Panc1 (cell line): ENCODE results near the gene SH3PXD2B. TPM values are rescaled to one million over a fixed set of nuclear protein-coding genes. Genes with fewer than 3 reads are reported as not detected.

Experiments used
- ATAC-seq: fragments of 200-7000 bp; cut with Tn5 transposase; 2 replicates; pipeline ENCODE4 v1.9.1; 2020; ENCODE audit warnings: mild to moderate bottlenecking, moderate library complexity
- BruUV-seq: library from RNA; stranded (reverse); fragments of 400-500 nt; replicated peaks from 2 replicates; lab custom pipeline; 2021; lab: Mats Ljungman, UMichigan
- CTCF ChIA-PET: fragments of 300-600 bp; sonication (Branson Sonifier 250); formaldehyde crosslinking; loops from one replicate; lab custom pipeline; 2022; ENCODE audit warnings: antibody characterized with exemption; lab: Charles Lee
- POLR2A ChIA-PET: fragments of 300-600 bp; sonication (Branson Sonifier 250); formaldehyde crosslinking; loops from one replicate; lab custom pipeline; 2022; ENCODE audit warnings: antibody characterized with exemption; lab: Charles Lee
- DNase-seq: peaks from one replicate; pipeline ENCODE4 v3.0.0-alpha.2; 2010; ENCODE audit warnings: low read depth, low spot score
- H3K27ac ChIP-seq: 2 replicates; pipeline ENCODE4 v1.5.1; 2011; ENCODE audit warnings: mild to moderate bottlenecking, low read length, inconsistent platforms
- H3K27me3 ChIP-seq: fragments of 200-500 bp; sonication (Bioruptor generic); 2 replicates; pipeline ENCODE4 v1.6.0; 2014; ENCODE audit warnings: low read length, inconsistent platforms; ENCODE audit not compliant: control insufficient read depth, insufficient read depth
- H3K36me3 ChIP-seq: fragments of 200-500 bp; sonication (Bioruptor generic); 2 replicates; pipeline ENCODE4 v1.5.1; 2014; ENCODE audit warnings: inconsistent platforms, mild to moderate bottlenecking, low read length, moderate library complexity; ENCODE audit not compliant: control insufficient read depth, insufficient read depth
- H3K4me1 ChIP-seq: 2 replicates; pipeline ENCODE4 v1.5.1; 2011; ENCODE audit warnings: inconsistent platforms, mild to moderate bottlenecking, low read length, moderate library complexity; ENCODE audit not compliant: control insufficient read depth, insufficient read depth
- H3K4me3 ChIP-seq, 2 experiments: 2 replicates each; pipeline ENCODE4 v1.5.1; 2011 to 2012; ENCODE audit warnings: low read depth in 2 of 2, low read length in 2 of 2, mild to moderate bottlenecking in 2 of 2, inconsistent platforms in 1 of 2, moderate library complexity in 1 of 2
- H3K9me3 ChIP-seq: fragments of 200-500 bp; sonication (Bioruptor generic); 2 replicates; pipeline ENCODE4 v1.5.1; 2014; ENCODE audit warnings: low read depth, mild to moderate bottlenecking, inconsistent platforms, low read length, moderate library complexity; ENCODE audit not compliant: control insufficient read depth, insufficient read depth
- CTCF ChIP-seq: fragments of 450-650 bp; IDR thresholded peaks from 2 replicates; pipeline ENCODE4 v1.5.1; 2017; ENCODE audit warnings: mild to moderate bottlenecking
- POLR2AphosphoS5 ChIP-seq: IDR thresholded peaks from 2 replicates; pipeline ENCODE4 v1.6.1; 2012; ENCODE audit warnings: mild to moderate bottlenecking, low read depth, low read length, moderate library complexity
- REST ChIP-seq, 2 experiments: IDR thresholded peaks; 2 replicates each; pipeline ENCODE4 v1.6.1; 2011 to 2012; ENCODE audit warnings: low read depth in 2 of 2, control low read depth in 1 of 2, low read length in 1 of 2, mild to moderate bottlenecking in 1 of 2, moderate library complexity in 1 of 2; ENCODE audit not compliant: insufficient read depth in 1 of 2
- SIN3A ChIP-seq: IDR thresholded peaks from 2 replicates; pipeline ENCODE4 v1.6.1; 2012; ENCODE audit warnings: low read depth, mild to moderate bottlenecking, low read length, moderate library complexity, borderline replicate concordance; ENCODE audit not compliant: insufficient read depth
- TCF7L2 ChIP-seq: IDR thresholded peaks from 2 replicates; pipeline ENCODE4 v1.6.1; 2011; ENCODE audit warnings: mild to moderate bottlenecking, low read depth, low read length, inconsistent platforms
- in situ Hi-C: cut with HindIII; loops from 2 replicates; pipeline ENCODE4 v1.10.0; 2016; ENCODE audit warnings: low sequenced_read_pairs, low pct_unique_long_range_greater_than_20kb
- intact Hi-C: fragments of 100-400 bp; cut with micrococcal nuclease; formaldehyde crosslinking; loops from one replicate; pipeline ENCODE4 v1.10.0; 2022; ENCODE audit not compliant: unreplicated experiment
- total RNA-seq: library from RNA; stranded (reverse); gene quantifications from one replicate; pipeline ENCODE4 v1.2.1, GENCODE V29; 2021; ENCODE audit not compliant: unreplicated experiment

Gene SH3PXD2B
- total RNA-seq, 1 experiment from 2014 or later = 39.7 TPM

- no TSS peak for BruUV-seq
- H3K36me3 ChIP-seq = no peaks in the 10 kb centered on the region
- peaks cover 34% of the 10 kb centered on the region for H3K4me1 ChIP-seq
- DNase-seq (no peak), ATAC-seq (no peak)
- CTCF ChIA-PET = no interaction called here
- TF ChIP-seq POLR2AphosphoS5 = no peak
- no peak for TF ChIP-seq TCF7L2
- TF ChIP-seq REST (IDR thresholded peaks at IDR 0.05; ENCODE audit: insufficient read depth in 1 of 2, low read depth in 2 of 2, low read length in 1 of 2) = no peak
- no peak for TF ChIP-seq CTCF
- no peak for TF ChIP-seq SIN3A
- no peaks in the 10 kb centered on the region for H3K27me3 ChIP-seq
- in situ Hi-C loops (no loop called here), intact Hi-C loops (no loop called here)
- POLR2A ChIA-PET = no interaction called here
- peak overlapping the region; percentile 75; the same call in 1 of the 2 replicates for H3K27ac ChIP-seq
- H3K4me3 ChIP-seq = no peak overlapping the region
- H3K9me3 ChIP-seq = no peaks in the 10 kb centered on the region
Measured at GRCh38 chr5:172361566-172362238, 92.6 kb downstream of the SH3PXD2B start.

- Histone ChIP-seq H3K4me3 (no peak overlapping the region), H3K27me3 (no peaks in the 10 kb centered on the region), H3K9me3 (no peaks in the 10 kb centered on the region), H3K36me3 (no peaks in the 10 kb centered on the region), H3K4me1 (peaks cover 63% of the 10 kb centered on the region), H3K27ac (peak overlapping the region; percentile 69)
- ATAC-seq (no peak), DNase-seq (no peak)
- in situ Hi-C loops = no loop called here
- TF ChIP-seq TCF7L2 (no peak), REST (IDR thresholded peaks at IDR 0.05; ENCODE audit: insufficient read depth in 1 of 2, low read depth in 2 of 2, low read length in 1 of 2) (no peak), SIN3A (no peak), CTCF (no peak), POLR2AphosphoS5 (no peak)
- ChIA-PET CTCF (interaction anchor here (0.6 kb wide), 1 partner anchor 75 kb away, joined by 4 read pairs; no protein-coding TSS in a partner anchor), POLR2A (no interaction called here)
- BruUV-seq = no TSS peak
- intact Hi-C loops = no loop called here
Measured at GRCh38 chr5:172358345-172358744, 96.0 kb downstream of the SH3PXD2B start.
